H9 (cell line): ENCODE results near the gene PAM. TPM values are rescaled to one million over a fixed set of nuclear protein-coding genes. Genes with fewer than 3 reads are reported as not detected.

ENCODE experiments used
- DNase-seq: peaks from one replicate; pipeline ENCODE4 v3.0.0-alpha.2; 2017
- H2AFZ ChIP-seq: one replicate; pipeline ENCODE4 v1.6.1; 2013; ENCODE audit warnings: mild to moderate bottlenecking, low read length, control low read depth, moderate library complexity
- H2AK5ac ChIP-seq: 2 replicates; pipeline ENCODE4 v1.6.1; 2013; ENCODE audit warnings: low read length, control low read depth, mixed read lengths; ENCODE audit not compliant: insufficient read length
- H2BK120ac ChIP-seq: one replicate; pipeline ENCODE4 v1.6.1; 2013; ENCODE audit warnings: low read depth, mild to moderate bottlenecking, low read length, control low read depth, inconsistent platforms; ENCODE audit not compliant: poor library complexity, severe bottlenecking
- H2BK12ac ChIP-seq: 2 replicates; pipeline ENCODE4 v1.6.1; 2013; ENCODE audit warnings: low read length, control low read depth, mixed read lengths, low read depth; ENCODE audit not compliant: insufficient read length
- H2BK15ac ChIP-seq: 2 replicates; pipeline ENCODE4 v1.6.1; 2013; ENCODE audit warnings: low read depth, low read length, control low read depth
- H2BK20ac ChIP-seq: one replicate; pipeline ENCODE4 v1.6.1; 2013; ENCODE audit warnings: low read depth, mild to moderate bottlenecking, low read length, control low read depth, inconsistent platforms; ENCODE audit not compliant: poor library complexity, severe bottlenecking
- H2BK5ac ChIP-seq: 2 replicates; pipeline ENCODE4 v1.6.1; 2013; ENCODE audit warnings: low read length, control low read depth, mixed read lengths; ENCODE audit not compliant: insufficient read length
- H3K14ac ChIP-seq: 2 replicates; pipeline ENCODE4 v1.6.1; 2013; ENCODE audit warnings: low read length, control low read depth; ENCODE audit not compliant: insufficient read depth
- H3K18ac ChIP-seq: 2 replicates; pipeline ENCODE4 v1.6.1; 2013; ENCODE audit warnings: low read depth, mild to moderate bottlenecking, mixed read lengths, low read length, control low read depth; ENCODE audit not compliant: insufficient read length
- H3K23ac ChIP-seq: 2 replicates; pipeline ENCODE4 v1.6.1; 2013; ENCODE audit warnings: low read length, control low read depth, mixed read lengths, low read depth; ENCODE audit not compliant: insufficient read length
- H3K23me2 ChIP-seq: 2 replicates; pipeline ENCODE4 v1.6.1; 2013; ENCODE audit warnings: low read depth, mild to moderate bottlenecking, mixed read lengths, low read length, control low read depth; ENCODE audit not compliant: insufficient read length, poor library complexity, severe bottlenecking
- H3K27ac ChIP-seq: 2 replicates; pipeline ENCODE4 v1.5.1; 2013; ENCODE audit warnings: low read length, control low read depth, mixed read lengths, low read depth; ENCODE audit not compliant: insufficient read length
- H3K27me3 ChIP-seq: 2 replicates; pipeline ENCODE4 v1.6.1; 2013; ENCODE audit warnings: low read length, control low read depth, inconsistent platforms; ENCODE audit not compliant: insufficient read depth
- H3K4ac ChIP-seq: 2 replicates; pipeline ENCODE4 v1.6.1; 2013; ENCODE audit warnings: low read depth, mild to moderate bottlenecking, control low read depth, inconsistent platforms, low read length, moderate library complexity
- H3K4me1 ChIP-seq: 2 replicates; pipeline ENCODE4 v1.6.1; 2013; ENCODE audit warnings: low read length, control low read depth, inconsistent platforms; ENCODE audit not compliant: insufficient read depth
- H3K4me2 ChIP-seq: 2 replicates; pipeline ENCODE4 v1.6.1; 2013; ENCODE audit warnings: low read length, control low read depth, mixed read lengths; ENCODE audit not compliant: insufficient read length, insufficient read depth
- H3K56ac ChIP-seq: 2 replicates; pipeline ENCODE4 v1.6.1; 2013; ENCODE audit warnings: low read depth, mild to moderate bottlenecking, mixed read lengths, low read length, control low read depth; ENCODE audit not compliant: insufficient read length
- H3K79me1 ChIP-seq: 2 replicates; pipeline ENCODE4 v1.6.1; 2013; ENCODE audit warnings: low read depth, mild to moderate bottlenecking, moderate library complexity, low read length, control low read depth, inconsistent platforms; ENCODE audit not compliant: insufficient read depth, poor library complexity, severe bottlenecking
- H3K79me2 ChIP-seq: 2 replicates; pipeline ENCODE4 v1.6.1; 2013; ENCODE audit warnings: low read length, control low read depth, inconsistent platforms; ENCODE audit not compliant: insufficient read depth
- H3K9ac ChIP-seq: 2 replicates; pipeline ENCODE4 v1.6.1; 2013; ENCODE audit warnings: low read length, control low read depth, mixed read lengths; ENCODE audit not compliant: insufficient read length; ENCODE audit errors: extremely low read depth
- H3K9me3 ChIP-seq: one replicate; pipeline ENCODE4 v1.6.1; 2013; ENCODE audit warnings: low read depth, low read length, inconsistent platforms; ENCODE audit not compliant: control insufficient read depth
- H3T11ph ChIP-seq: one replicate; pipeline ENCODE4 v1.6.1; 2013; ENCODE audit warnings: mild to moderate bottlenecking, low read length, control low read depth, inconsistent platforms
- H4K20me1 ChIP-seq: one replicate; pipeline ENCODE4 v1.6.1; 2013; ENCODE audit not compliant: control insufficient read depth, insufficient read length, insufficient read depth
- H4K5ac ChIP-seq: 2 replicates; pipeline ENCODE4 v1.6.1; 2013; ENCODE audit warnings: low read depth, mild to moderate bottlenecking, mixed read lengths, low read length, control low read depth; ENCODE audit not compliant: insufficient read length
- H4K8ac ChIP-seq: replicated peaks from 2 replicates; pipeline ENCODE4 v1.6.1; 2013; ENCODE audit warnings: low read length, control low read depth, mixed read lengths, low read depth; ENCODE audit not compliant: insufficient read length
- H4K91ac ChIP-seq: 2 replicates; pipeline ENCODE4 v1.6.1; 2013; ENCODE audit warnings: low read depth, mild to moderate bottlenecking, moderate library complexity, mixed read lengths, low read length, control low read depth; ENCODE audit not compliant: insufficient read length
- H3K27ac Mint-ChIP-seq, 3 experiments: 2 replicates in 2 of 3; 3 replicates in 1 of 3; pipeline ENCODE4 v1.8.0; 2020 to 2021; ENCODE audit warnings: mixed read lengths in 3 of 3, mild to moderate bottlenecking in 1 of 3, moderate library complexity in 1 of 3
- H3K27me3 Mint-ChIP-seq: 2 replicates; pipeline ENCODE4 v1.8.0; 2021; ENCODE audit warnings: low read depth, mild to moderate bottlenecking, moderate library complexity, mixed read lengths
- H3K36me3 Mint-ChIP-seq, 3 experiments: 2 replicates in 2 of 3; 3 replicates in 1 of 3; pipeline ENCODE4 v1.8.0; 2020 to 2021; ENCODE audit warnings: low read depth in 3 of 3, mixed read lengths in 3 of 3; ENCODE audit not compliant: insufficient read depth in 1 of 3
- H3K4me1 Mint-ChIP-seq, 2 experiments: 2 replicates each; pipeline ENCODE4 v1.8.0; 2020; ENCODE audit warnings: mixed read lengths in 2 of 2
- H3K4me3 Mint-ChIP-seq, 2 experiments: 2 replicates in 1 of 2; 3 replicates in 1 of 2; pipeline ENCODE4 v1.8.0; 2020 to 2021; ENCODE audit warnings: mild to moderate bottlenecking in 2 of 2, mixed read lengths in 2 of 2, moderate library complexity in 1 of 2
- H3K9me3 Mint-ChIP-seq, 2 experiments: 2 replicates in 1 of 2; 3 replicates in 1 of 2; pipeline ENCODE4 v1.8.0; 2020; ENCODE audit warnings: mild to moderate bottlenecking in 2 of 2, mixed read lengths in 2 of 2, moderate library complexity in 1 of 2
- CTCF ChIP-seq: fragments of 200-600 bp; sonication (generic); conservative IDR thresholded peaks from 3 replicates; pipeline ENCODE4 v1.8.0; 2021; ENCODE audit warnings: antibody characterized with exemption, mild to moderate bottlenecking
- WGBS: extraction: QIAGEN DNeasy Blood & Tissue Kit; methylation state at CpG from one replicate; pipeline ENCODE4 v1.1.7; 2013; ENCODE audit warnings: missing lambda C conversion rate, low lambda C conversion rate, mixed read lengths; ENCODE audit not compliant: insufficient read length; ENCODE audit errors: extremely low coverage; 5-methylcytosine and 5-hydroxymethylcytosine counted together
- total RNA-seq: library from RNA; stranded (reverse); gene quantifications from 2 replicates; pipeline ENCODE4 v1.2.1, GENCODE V29; 2021

PAM gene
- total RNA-seq, 1 experiment from 2014 or later, result 31.5 TPM

DNA sequence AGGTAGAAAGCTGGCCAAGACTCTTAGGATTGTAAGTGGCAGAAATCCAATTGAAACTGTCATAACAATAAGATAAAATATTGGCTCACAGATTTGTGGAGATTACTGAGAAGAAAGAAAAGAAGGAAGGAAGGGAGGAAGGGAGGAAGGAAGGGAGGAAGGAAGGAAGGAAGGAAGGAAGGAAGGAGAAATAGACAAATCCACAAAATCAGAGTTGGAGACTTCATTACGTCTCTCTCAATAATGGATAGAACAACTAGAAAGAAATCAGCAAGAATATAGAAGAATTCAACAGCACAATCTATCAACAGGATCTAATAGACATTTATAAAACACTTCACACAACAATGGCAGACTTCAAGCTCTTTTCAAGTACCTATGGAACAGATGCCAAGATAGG lies 17.9 kb upstream of the PAM start:
- Mint-ChIP-seq H3K9me3 (no peaks in the 10 kb centered on the region), H3K27ac (no peak overlapping the region), H3K4me1 (no peaks in the 10 kb centered on the region), H3K4me3 (no peak overlapping the region), H3K36me3 (no peaks in the 10 kb centered on the region), H3K27me3 (no peaks in the 10 kb centered on the region)
- Histone ChIP-seq H4K8ac (no peak overlapping the region), H3K79me2 (no peaks in the 10 kb centered on the region), H3K9ac (no peak overlapping the region), H2BK5ac (no peak overlapping the region), H3K23ac (no peak overlapping the region), H2AK5ac (no peak overlapping the region), H3K4ac (no peak overlapping the region), H3K14ac (no peak overlapping the region), H2BK15ac (no peak overlapping the region), H2AFZ (no peak overlapping the region), H3K27ac (no peak overlapping the region), H4K20me1 (no peaks in the 10 kb centered on the region), H2BK20ac (no peak overlapping the region), H3K56ac (no peak overlapping the region), H3K23me2 (no peaks in the 10 kb centered on the region), H4K91ac (no peak overlapping the region), H3K18ac (no peak overlapping the region), H3K27me3 (no peaks in the 10 kb centered on the region), H3K9me3 (no peaks in the 10 kb centered on the region), H3T11ph (no peak overlapping the region), H2BK120ac (no peak overlapping the region), H3K79me1 (no peaks in the 10 kb centered on the region), H3K4me1 (no peaks in the 10 kb centered on the region), H4K5ac (no peak overlapping the region), H2BK12ac (no peak overlapping the region), H3K4me2 (no peak overlapping the region)
- no peak for DNase-seq
- no peak for TF ChIP-seq CTCF
- WGBS, result no CpG with 5 or more reads among the region's 1 CpG
